SU-DHL-6 (cell line): ENCODE data around the gene FAM107A.

ENCODE experiments used
- EZH2phosphoT487 ChIP-seq: fragments of 200-600 bp; sonication (generic), shearing (Covaris generic); conservative IDR thresholded peaks from 2 replicates; pipeline ENCODE4 v1.6.1; 2018; ENCODE audit warnings: mild to moderate bottlenecking, antibody characterized with exemption, low read length, moderate library complexity, mixed read lengths
- TF ChIP-seq, protein P1 (sequence below): fragments of 200-600 bp; sonication (generic); IDR thresholded peaks from one replicate; pipeline ENCODE4 v1.5.1; 2017; ENCODE audit warnings: antibody characterized with exemption, mild to moderate bottlenecking, low read length, moderate library complexity; ENCODE audit not compliant: insufficient read depth, poor library complexity, severe bottlenecking

DNA sequence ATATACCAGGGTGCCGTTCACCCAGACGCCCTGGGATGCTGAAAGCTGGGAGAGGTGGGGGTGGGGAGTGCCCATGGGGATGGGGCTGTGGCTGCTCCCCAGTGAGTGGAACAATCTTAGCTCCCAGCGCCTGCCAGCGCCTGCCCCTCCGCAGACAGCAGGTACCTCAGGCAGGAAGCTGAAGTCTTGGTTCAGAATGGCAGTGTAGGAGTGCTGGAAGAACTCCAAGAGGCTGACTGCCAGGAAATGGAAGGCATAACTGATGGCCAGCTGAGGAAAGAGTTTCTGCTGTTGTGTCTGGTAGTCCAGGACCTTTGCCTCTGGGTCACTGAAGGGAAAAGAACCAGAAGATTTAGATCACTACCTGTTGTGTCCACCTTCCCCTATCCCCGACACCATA lies 48.6 kb downstream of the FAM107A start:
- TF ChIP-seq, protein P1, sequence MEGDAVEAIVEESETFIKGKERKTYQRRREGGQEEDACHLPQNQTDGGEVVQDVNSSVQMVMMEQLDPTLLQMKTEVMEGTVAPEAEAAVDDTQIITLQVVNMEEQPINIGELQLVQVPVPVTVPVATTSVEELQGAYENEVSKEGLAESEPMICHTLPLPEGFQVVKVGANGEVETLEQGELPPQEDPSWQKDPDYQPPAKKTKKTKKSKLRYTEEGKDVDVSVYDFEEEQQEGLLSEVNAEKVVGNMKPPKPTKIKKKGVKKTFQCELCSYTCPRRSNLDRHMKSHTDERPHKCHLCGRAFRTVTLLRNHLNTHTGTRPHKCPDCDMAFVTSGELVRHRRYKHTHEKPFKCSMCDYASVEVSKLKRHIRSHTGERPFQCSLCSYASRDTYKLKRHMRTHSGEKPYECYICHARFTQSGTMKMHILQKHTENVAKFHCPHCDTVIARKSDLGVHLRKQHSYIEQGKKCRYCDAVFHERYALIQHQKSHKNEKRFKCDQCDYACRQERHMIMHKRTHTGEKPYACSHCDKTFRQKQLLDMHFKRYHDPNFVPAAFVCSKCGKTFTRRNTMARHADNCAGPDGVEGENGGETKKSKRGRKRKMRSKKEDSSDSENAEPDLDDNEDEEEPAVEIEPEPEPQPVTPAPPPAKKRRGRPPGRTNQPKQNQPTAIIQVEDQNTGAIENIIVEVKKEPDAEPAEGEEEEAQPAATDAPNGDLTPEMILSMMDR: no peak
- no peak for TF ChIP-seq EZH2phosphoT487
